Measurements from ENCODE around the gene PRPF8.

The PRPF8 gene

GRCh38 chr17:1624650-1625049 is 60.0 kb downstream of the PRPF8 start:
- no peak for DNase-seq

GRCh38 chr17:1623057-1623630 is 61.5 kb downstream of the PRPF8 start:
- no peak for DNase-seq

- DNase-seq = no peak
These were observed 63.3 kb downstream of the PRPF8 start for GRCh38 chr17:1621273-1621954.

- no peak for DNase-seq
These were observed 64.2 kb downstream of the PRPF8 start for GRCh38 chr17:1620486-1620885.

- DNase-seq = no peak
These were observed 67.0 kb downstream of the PRPF8 start for GRCh38 chr17:1617620-1618174.

- DNase-seq = no peak
These were observed 68.6 kb downstream of the PRPF8 start for GRCh38 chr17:1616101-1616500.

- DNase-seq = no peak
These were observed 72.3 kb downstream of the PRPF8 start for GRCh38 chr17:1612400-1612799.

- no peak for DNase-seq
These were observed 73.0 kb downstream of the PRPF8 start for GRCh38 chr17:1611715-1612114.

GRCh38 chr17:1608676-1609075 is 76.0 kb downstream of the PRPF8 start:
- no peak for DNase-seq

GRCh38 chr17:1607971-1608320 is 76.7 kb downstream of the PRPF8 start:
- DNase-seq = no peak

- DNase-seq = no peak
These were observed 78.2 kb downstream of the PRPF8 start for GRCh38 chr17:1606352-1606985.

GRCh38 chr17:1605681-1606351 is 78.9 kb downstream of the PRPF8 start:
- no peak for DNase-seq

GRCh38 chr17:1604831-1605528 is 79.7 kb downstream of the PRPF8 start:
- no peak for DNase-seq

GRCh38 chr17:1601571-1601970 is 83.1 kb downstream of the PRPF8 start:
- no peak for DNase-seq
